Neural crest cell (in vitro differentiated cells): ENCODE data around the gene RNF145. TPM values are rescaled to one million over a fixed set of nuclear protein-coding genes. Genes with fewer than 3 reads are reported as not detected.
A peak's percentile ranks its signal among the peaks of the same experiment; 100 is the strongest.

Experiments
- DNase-seq: peaks from one replicate; pipeline ENCODE4 v3.0.0; 2021; ENCODE audit warnings: low read depth, mixed read lengths, low spot score
- H3K27ac Mint-ChIP-seq: one replicate; pipeline ENCODE4 v1.8.0; 2021; ENCODE audit warnings: mild to moderate bottlenecking, mixed read lengths; ENCODE audit not compliant: unreplicated experiment
- H3K27me3 Mint-ChIP-seq: 2 replicates; pipeline ENCODE4 v1.8.0; 2021; ENCODE audit warnings: low read depth, mild to moderate bottlenecking, mixed read lengths
- H3K36me3 Mint-ChIP-seq: 2 replicates; pipeline ENCODE4 v1.8.0; 2021; ENCODE audit warnings: low read depth, mild to moderate bottlenecking, mixed read lengths
- H3K4me1 Mint-ChIP-seq: 2 replicates; pipeline ENCODE4 v1.8.0; 2021; ENCODE audit warnings: mixed read lengths
- H3K4me3 Mint-ChIP-seq: one replicate; pipeline ENCODE4 v1.8.0; 2021; ENCODE audit warnings: mild to moderate bottlenecking, mixed read lengths
- H3K9me3 Mint-ChIP-seq: 2 replicates; pipeline ENCODE4 v1.8.0; 2021; ENCODE audit warnings: mixed read lengths
- total RNA-seq: library from RNA; stranded (reverse); gene quantifications from 2 replicates; pipeline ENCODE4 v1.2.1, GENCODE V29; 2021
- TF ChIP-seq, protein P1 (sequence below): fragments of 200-600 bp; sonication (generic); conservative IDR thresholded peaks from 2 replicates; pipeline ENCODE4 v1.5.0; 2021; ENCODE audit warnings: antibody characterized with exemption, mild to moderate bottlenecking

Gene RNF145
- total RNA-seq, 1 donor from 2014 or later = 95.2 TPM

DNA sequence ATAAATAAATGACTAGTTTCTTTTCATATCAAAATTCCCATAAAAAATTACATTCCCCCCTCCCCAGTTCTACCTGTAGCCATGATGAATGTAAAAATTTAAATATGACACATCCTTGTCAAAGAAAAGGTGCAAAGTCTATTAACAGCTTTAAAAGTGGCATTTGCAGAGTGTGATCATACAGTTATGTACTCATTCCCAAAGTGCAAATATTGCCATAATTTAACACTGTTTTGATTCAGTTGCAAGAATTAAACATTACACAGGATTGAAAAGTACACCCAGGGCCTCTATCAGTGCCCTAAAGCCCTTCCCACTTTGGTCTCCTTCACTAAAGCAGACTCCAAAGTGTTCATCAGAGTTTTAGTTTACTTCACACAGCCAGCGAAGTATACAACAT lies 51.8 kb downstream of the RNF145 start:
- Mint-ChIP-seq H3K9me3 (no peaks in the 10 kb centered on the region), H3K4me3 (no peak overlapping the region), H3K36me3 (peaks cover 9% of the 10 kb centered on the region), H3K27ac (peak overlapping the region; percentile 35), H3K4me1 (no peaks in the 10 kb centered on the region), H3K27me3 (no peaks in the 10 kb centered on the region)
- TF ChIP-seq, protein P1, sequence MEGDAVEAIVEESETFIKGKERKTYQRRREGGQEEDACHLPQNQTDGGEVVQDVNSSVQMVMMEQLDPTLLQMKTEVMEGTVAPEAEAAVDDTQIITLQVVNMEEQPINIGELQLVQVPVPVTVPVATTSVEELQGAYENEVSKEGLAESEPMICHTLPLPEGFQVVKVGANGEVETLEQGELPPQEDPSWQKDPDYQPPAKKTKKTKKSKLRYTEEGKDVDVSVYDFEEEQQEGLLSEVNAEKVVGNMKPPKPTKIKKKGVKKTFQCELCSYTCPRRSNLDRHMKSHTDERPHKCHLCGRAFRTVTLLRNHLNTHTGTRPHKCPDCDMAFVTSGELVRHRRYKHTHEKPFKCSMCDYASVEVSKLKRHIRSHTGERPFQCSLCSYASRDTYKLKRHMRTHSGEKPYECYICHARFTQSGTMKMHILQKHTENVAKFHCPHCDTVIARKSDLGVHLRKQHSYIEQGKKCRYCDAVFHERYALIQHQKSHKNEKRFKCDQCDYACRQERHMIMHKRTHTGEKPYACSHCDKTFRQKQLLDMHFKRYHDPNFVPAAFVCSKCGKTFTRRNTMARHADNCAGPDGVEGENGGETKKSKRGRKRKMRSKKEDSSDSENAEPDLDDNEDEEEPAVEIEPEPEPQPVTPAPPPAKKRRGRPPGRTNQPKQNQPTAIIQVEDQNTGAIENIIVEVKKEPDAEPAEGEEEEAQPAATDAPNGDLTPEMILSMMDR = no peak
- no peak for DNase-seq

DNA sequence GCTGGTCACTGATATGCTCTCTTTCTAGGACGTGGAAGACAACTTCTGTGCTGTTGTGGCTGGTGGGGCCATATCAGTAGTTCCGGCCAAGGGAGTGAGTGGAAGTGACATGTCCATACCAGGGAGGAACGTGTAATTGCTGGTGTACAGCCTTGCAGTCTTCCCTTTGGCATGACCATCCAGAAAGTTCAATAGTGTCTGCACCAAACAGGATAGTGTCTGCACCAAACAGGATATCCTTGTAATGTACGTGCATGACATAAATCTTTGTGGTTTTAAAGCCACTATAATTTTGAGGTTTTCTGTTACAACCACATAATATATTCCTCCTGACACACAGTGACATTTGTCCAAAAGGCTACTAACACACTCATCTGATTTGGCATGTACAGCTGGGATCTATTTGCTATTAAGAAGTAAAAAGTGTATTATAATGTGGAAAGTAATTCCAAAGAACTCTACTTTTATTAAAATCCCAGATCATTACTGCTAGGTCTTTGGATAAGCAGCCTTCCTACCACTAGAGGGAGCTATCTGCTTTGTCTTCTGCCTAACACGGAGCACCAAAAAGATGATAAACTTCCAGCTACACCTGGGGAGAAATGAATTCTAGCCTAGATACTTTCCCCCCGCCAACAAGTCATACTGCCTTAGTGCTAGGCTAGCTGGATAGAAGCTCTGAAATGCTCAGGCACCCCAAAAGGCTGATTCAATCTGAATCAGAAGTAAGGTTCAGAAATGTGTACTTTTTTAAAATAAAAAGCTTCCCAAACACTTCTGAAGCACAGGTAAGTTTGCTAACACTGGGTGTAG lies 52.7 kb downstream of the RNF145 start:
- H3K4me3 Mint-ChIP-seq = no peak overlapping the region
- no peaks in the 10 kb centered on the region for H3K9me3 Mint-ChIP-seq
- TF ChIP-seq, protein P1 = peak; percentile 90
- H3K27me3 Mint-ChIP-seq = no peaks in the 10 kb centered on the region
- DNase-seq = peak; percentile 18
- H3K27ac Mint-ChIP-seq = no peak overlapping the region
- H3K4me1 Mint-ChIP-seq = no peaks in the 10 kb centered on the region
- peaks cover 7% of the 10 kb centered on the region for H3K36me3 Mint-ChIP-seq

DNA sequence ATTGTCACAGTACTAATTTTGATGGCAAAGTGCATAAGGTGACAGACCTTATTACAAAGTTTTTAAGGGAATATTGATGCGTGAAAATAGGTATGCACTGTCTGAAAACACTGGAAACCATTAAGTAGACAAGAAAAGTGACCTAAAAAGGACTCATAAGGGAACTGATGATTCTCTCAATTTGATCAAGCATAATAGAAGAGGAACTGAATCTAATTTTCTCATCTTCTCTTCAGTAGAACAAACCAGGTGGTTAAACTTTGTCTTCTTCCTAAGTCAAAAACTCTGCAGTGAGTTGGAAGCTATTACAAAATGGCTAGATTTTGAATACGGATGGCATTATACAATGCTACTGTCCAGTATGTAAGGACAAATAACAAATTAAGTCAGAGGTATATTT lies 53.4 kb downstream of the RNF145 start:
- Mint-ChIP-seq H3K4me1 (no peaks in the 10 kb centered on the region), H3K27ac (no peak overlapping the region), H3K9me3 (peaks cover under 1% of the 10 kb centered on the region), H3K4me3 (no peak overlapping the region), H3K36me3 (peaks cover 4% of the 10 kb centered on the region), H3K27me3 (peaks cover under 1% of the 10 kb centered on the region)
- TF ChIP-seq, protein P1 = no peak
- DNase-seq = no peak

DNA sequence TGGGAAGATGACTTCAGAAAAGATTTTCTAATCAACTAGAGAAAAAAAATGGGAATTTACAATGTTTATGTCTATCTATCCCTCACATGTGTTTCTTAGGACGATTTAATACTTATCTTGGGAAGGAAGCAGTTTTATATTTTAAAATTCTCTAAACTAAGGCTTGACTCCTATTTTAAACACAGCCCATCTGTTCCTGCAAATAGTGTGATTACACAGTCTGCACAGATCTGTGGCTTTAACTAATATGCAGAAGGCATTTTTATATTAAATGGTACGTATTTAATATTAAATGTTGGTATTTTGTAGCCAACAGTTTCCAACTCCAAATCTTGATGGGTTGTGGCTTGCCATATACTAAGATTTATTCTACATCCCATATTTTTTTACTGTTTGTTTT lies 56.5 kb downstream of the RNF145 start:
- no peak overlapping the region for H3K4me3 Mint-ChIP-seq
- no peaks in the 10 kb centered on the region for H3K4me1 Mint-ChIP-seq
- H3K27me3 Mint-ChIP-seq = peaks cover 4% of the 10 kb centered on the region
- H3K9me3 Mint-ChIP-seq = peaks cover 7% of the 10 kb centered on the region
- no peak overlapping the region for H3K27ac Mint-ChIP-seq
- peaks cover 6% of the 10 kb centered on the region for H3K36me3 Mint-ChIP-seq
- TF ChIP-seq, protein P1 = no peak
- no peak for DNase-seq

DNA sequence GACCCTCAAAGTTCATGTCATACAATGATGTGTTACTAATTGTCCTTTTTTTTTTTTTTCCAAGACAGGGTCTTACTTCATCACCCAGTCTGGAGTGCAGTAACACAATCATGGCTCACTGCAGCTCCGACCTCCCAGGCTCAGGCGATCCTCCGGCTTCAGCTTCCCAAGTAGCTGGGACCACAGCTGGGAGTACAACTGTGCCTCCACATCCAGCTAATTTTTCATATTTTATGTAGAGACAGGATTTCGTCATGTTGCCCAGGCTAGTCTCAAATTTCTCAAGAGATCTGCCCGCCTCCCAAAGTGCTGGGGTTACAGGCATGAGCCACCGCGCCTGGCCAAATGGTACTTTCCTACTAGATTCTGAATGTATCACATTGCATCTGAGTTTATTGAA lies 60.3 kb downstream of the RNF145 start:
- TF ChIP-seq, protein P1 = no peak
- no peak overlapping the region for H3K4me3 Mint-ChIP-seq
- H3K9me3 Mint-ChIP-seq = peaks cover 7% of the 10 kb centered on the region
- H3K27ac Mint-ChIP-seq = no peak overlapping the region
- H3K36me3 Mint-ChIP-seq = peaks cover 2% of the 10 kb centered on the region
- no peak for DNase-seq
- peaks cover 11% of the 10 kb centered on the region for H3K27me3 Mint-ChIP-seq
- H3K4me1 Mint-ChIP-seq = no peaks in the 10 kb centered on the region
